Left renal pelvis (tissue), 4 donors: ENCODE measurements around the gene ZNG1F. TPM values are rescaled to one million over a fixed set of nuclear protein-coding genes. Genes with fewer than 3 reads are reported as not detected.
"Not testable (repeated sequence)": the region's sequence is repeated elsewhere in the genome, so short reads cannot be mapped to it uniquely, and the experiment has no call there.

Experiments used
- DNase-seq, 4 donors: peaks; one replicate each; pipeline ENCODE4 v3.0.0-alpha.2; 2013; ENCODE audit warnings: low read depth in 4 of 4, low spot score in 3 of 4
- polyA plus RNA-seq, 4 donors: library from polyadenylated mRNA; unstranded; fragments of 120-200 nt; gene quantifications; one replicate each; pipeline ENCODE4 v1.2.1, GENCODE V29; 2013; ENCODE audit not compliant: insufficient read length in 4 of 4

The ZNG1F gene
- 10 to 100 TPM in 3 of 4 donors, 1 to 10 TPM in 1; 9.3 to 21.2 (median 18.9) TPM for polyA plus RNA-seq

GRCh38 chr9:41189217-41189616 is at the start of gene ZNG1F:
Gene ZNG1F, minus strand, starts transcription at chr9:41189317. Its CDS starts 59 bp downstream, at chr9:41189258.
- DNase-seq = not testable (repeated sequence)

GRCh38 chr9:41237110-41237749 is 48.1 kb upstream of the ZNG1F start:
- not testable (repeated sequence) for DNase-seq

DNA sequence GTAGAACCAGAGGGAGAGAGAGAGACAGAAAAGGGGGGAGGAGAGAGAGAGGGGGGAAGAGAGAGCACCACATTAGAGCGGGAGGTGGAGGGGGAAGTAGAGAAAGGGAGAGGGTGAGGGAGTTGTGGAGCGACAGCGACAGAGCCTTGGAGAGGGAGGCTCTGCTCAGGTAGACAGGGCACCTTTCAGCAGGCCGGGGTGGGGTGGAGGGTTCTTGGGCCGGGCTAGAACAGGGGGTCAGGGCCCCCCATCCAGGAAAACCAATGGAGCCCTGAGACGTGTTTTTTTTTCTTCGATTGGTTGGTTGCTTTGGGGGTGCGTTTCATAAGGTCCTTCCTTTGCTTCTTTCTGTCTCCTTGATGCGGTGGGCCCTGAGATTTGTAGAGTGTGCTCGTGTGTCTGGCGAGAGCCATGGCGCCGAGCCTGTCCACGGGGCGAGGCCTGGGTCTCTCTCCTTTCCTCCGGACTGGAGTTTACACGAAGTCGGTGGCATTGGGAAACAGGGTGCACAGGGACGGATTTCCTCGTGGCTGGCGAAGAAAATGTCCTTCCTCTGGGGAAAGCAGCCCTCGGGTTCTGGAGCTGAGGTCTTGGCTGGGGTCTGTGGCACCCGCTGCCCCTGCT is 47.5 kb upstream of the ZNG1F start:
- DNase-seq = not testable (repeated sequence)

DNA sequence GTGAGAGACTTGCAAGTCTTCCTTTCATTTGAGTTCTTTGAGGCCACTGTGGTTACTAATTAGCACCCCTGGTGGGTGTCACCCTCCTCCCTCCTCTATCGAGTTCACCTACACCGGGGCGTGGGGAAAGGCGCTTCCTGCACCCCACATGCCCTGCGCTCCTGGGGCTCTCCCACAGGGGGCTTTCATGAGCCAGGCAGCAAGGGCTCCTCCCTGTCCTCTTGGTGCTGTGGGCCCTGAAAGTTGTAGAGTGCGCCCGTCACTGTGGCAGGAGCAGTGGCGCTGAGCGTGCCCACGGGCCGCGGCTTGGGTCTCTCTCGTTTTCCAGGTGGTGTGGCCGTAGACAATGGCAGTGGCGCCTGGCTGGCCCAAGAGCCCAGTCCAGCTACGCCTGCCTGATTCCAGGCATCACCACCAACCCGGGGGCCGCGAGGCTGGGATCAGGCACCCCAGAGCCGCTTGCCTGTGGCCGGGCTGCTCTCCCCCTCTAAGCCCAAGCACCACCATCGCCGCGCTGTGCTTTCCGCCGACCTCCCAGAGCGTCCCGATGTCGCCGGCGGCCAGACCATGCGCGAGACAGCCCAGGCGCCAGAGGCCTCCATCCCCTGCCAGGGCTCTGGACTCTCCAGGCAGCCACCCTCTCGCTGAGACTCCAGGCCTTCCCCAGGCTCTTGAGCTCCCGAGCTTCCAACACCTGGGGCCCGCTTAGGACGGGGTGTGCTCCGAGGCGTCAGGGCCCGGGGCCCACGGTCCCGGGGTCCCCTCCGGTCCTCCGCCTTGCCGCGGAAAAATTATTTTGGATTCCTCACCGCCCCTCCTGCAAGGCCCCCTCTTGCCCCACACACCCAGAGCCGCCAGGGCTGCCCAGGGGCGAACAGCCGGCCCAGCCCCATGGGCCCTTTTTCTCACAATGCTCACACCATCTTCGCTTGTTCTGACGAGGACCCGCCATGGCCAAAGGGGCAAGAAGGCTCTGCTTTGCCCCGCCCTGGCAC is 46.0 kb upstream of the ZNG1F start:
- not testable (repeated sequence) for DNase-seq

DNA sequence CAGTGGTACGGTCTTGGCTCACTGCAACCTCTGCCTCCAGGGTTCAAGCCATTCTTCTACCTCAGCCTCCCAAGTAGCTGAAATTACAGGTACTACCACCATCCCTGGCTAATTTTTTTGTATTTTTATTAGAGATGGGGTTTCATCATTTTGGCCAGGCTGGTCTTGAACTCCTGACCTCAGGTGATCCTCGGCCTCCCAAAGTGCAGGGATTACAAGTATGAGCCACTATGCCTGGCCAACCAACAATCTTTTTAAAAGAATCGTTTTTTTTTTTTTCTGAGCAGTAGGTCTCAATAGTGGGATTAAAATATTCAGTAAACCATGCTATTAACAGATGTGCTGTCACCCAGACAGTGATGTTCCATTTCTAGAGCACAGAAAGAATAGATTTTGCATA is 45.1 kb upstream of the ZNG1F start:
- DNase-seq = not testable (repeated sequence)

- not testable (repeated sequence) for DNase-seq
Measured at GRCh38 chr9:41232326-41232725, 43.2 kb upstream of the ZNG1F start.

- not testable (repeated sequence) for DNase-seq
Measured at GRCh38 chr9:41230418-41230817, 41.3 kb upstream of the ZNG1F start.

DNA sequence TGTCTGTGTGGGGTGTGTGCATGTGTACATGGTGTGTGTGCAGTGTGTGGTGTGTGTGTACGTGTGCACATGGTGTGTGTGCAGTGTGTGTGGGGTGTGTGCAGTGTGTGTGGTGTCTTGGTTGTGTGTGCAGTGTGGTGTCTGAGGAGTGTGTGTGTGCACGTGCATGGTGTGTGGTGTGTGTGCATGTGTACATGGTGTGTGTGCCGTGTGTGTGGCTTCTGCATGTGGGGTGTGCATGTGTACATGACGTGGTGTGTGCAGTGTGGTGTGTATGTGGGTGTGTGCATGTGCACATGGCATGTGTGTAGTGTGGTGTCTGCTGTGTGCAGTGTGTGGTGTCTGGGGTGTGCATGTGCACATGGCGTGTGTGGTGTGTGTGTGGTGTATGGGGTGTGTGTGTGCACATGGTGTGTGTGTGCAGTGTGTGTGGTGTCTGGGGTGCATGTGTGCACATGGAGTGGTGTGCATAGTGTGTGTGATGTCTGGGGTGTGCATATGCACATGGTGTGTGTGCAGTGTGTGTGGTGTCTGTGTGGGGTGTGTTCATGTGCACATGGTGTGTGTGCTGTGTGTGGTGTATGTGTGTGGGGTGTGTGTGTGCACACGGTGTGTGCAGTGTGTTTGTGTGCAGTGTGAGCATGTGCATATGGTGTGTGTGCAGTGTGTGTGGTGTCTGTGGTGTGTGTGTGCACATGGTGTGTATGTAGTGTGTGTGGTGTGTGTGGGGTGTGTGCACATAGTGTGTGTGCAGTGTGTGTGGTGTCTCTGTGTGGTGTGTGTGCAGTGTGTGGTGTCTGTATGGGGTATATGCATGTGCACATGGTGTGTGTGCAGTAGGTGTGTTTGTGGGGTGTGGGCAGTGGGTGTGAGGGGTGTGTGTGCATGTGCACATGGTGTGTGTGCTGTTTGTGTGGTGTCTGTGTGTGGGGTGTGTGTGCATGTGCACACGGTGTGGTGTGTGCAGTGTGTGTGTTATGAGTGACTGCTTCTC is 40.6 kb upstream of the ZNG1F start:
- no peak for DNase-seq

GRCh38 chr9:41219831-41220230 is 30.7 kb upstream of the ZNG1F start:
- DNase-seq = not testable (repeated sequence)

GRCh38 chr9:41188439-41188838 is 678 bp downstream of the ZNG1F start:
- not testable (repeated sequence) for DNase-seq

DNA sequence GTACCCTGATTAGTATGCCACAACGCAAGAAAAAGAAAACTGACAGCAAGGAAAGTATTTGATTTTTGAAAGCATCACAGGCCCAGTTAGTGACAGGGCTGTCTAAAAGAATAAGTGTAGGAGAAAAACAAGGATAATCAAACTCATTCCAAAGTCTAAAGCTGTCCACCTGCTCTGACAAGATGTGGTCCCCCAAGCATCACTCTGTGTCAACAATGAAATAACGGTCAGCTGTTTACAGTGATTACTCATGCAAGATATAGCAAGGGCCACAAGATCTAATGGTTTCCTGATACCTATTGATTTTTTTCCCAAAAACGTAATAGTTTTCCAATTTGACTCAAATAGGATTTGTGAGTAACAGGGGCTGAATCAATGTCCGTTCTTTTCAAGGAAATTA is 14.1 kb downstream of the ZNG1F start:
- DNase-seq = not testable (repeated sequence)

DNA sequence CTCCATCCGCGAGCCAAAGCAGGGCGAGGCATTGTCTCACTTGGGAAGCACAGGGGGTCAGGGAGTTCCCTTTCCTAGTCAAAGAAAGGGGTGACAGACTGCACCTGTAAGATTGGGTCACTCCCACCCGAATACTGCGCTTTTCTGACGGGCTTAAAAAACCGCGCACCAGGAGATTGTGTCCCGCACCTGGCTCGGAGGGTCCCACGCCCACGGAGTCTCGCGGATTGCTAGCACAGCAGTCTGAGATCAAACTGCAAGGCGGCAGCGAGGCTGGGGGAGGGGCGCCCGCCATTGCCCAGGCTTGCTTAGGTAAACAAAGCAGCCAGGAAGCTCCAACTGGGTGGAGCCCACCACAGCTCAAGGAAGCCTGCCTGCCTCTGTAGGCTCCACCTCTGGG is 39.0 kb downstream of the ZNG1F start:
- not testable (repeated sequence) for DNase-seq

DNA sequence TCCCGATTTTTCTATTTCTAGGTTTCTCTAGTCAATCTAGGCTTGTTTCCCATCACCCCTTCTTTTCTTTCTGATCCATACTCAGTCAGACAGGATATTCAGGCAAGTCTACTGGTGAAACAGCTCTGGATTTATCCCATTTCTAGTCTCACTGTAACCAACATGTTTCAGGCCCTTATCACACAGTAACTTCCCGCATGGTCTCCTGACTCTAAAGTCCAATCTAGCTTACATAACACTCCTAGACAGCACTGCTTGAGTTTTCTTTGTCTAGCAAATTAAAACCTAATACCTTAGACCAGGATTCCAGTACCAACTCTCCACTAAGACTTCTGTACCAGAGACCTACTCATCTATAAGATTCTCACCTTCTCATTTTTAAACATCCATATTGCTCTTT is 47.2 kb downstream of the ZNG1F start:
- not testable (repeated sequence) for DNase-seq

GRCh38 chr9:41128581-41128980 is 60.5 kb downstream of the ZNG1F start, which contains the start of gene FOXD4L6:
Gene FOXD4L6, minus strand, starts transcription at chr9:41128681. Its CDS starts 298 bp downstream, at chr9:41128383.
- not testable (repeated sequence) for DNase-seq

DNA sequence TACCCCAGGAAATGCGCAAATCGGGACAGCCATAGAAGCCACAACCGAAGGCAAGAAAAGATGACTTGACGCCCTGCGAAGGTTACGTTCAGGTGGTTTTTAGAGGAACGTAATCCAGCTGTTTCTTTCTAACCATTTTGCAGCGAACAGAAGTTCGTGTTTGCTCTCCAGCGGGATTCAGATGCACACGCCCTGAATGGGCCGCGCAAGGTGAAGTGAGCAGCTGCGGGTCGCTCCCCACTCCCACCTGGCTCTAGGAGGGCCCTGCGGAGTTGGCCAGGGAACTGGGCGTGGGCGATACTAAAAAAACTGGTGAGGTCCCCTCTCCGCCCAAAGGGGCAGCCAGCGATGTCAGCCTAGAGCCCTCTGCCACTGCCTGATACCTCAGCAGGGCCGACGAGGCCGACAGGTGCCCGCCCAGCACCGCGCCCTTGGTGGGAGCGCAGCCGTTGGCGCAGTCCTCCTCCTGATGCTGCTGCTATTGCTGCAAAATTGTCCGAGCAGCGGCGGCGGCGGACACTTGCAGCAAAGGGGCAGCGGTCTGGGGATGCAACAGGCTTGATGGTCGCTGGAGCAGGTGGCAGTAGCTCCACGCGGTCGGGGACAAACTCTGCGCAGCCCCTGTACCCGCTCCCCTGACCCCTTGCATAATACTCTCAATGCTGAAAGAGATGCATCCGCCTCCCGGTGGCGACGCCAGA is 62.2 kb downstream of the ZNG1F start:
- DNase-seq = not testable (repeated sequence)

DNA sequence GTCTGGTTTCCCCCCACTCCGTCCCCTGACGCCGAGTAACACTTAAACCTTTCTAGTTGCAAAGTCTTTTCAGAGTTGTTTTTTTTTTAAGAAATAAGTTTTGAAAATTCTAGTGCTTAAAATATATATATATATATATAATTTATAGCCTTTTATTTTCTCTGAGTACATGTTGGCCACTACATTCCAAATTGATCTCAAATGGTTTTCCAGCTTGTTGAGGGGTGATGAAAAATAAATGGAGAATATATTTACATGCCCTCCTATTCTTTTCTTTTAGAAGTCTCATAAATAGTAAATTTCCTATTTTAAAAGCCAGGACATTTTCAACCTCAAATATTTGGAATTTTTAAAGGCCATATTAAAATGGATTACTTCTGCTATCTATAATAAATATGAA is 63.2 kb downstream of the ZNG1F start:
- DNase-seq = not testable (repeated sequence)

DNA sequence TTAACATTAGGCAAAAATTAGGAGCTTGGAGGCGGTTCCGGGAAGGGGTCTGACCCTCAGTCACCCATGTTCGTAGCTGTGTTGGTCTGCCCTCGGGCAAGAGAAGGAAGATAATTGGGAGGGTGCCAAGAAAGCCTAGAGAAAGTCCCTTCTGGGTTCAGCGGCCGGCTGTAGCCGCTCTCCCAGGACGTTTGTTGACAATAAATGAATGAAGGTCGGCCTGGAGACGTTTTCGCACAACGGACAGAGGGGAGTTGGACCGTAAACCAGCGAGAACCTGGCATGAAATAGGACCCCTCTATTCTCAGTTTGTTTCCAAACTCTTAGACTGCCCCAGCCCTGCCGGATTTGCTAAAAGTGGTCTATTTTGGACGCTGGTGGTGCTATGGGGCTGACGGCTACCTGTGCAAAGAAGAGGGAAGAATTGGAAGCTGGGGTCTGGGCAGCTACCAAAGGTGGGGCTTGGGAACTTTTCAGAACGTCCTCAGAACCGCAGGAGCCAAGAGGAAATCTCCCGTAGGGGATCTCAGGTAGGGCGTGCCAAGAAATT is 63.9 kb downstream of the ZNG1F start:
- not testable (repeated sequence) for DNase-seq

DNA sequence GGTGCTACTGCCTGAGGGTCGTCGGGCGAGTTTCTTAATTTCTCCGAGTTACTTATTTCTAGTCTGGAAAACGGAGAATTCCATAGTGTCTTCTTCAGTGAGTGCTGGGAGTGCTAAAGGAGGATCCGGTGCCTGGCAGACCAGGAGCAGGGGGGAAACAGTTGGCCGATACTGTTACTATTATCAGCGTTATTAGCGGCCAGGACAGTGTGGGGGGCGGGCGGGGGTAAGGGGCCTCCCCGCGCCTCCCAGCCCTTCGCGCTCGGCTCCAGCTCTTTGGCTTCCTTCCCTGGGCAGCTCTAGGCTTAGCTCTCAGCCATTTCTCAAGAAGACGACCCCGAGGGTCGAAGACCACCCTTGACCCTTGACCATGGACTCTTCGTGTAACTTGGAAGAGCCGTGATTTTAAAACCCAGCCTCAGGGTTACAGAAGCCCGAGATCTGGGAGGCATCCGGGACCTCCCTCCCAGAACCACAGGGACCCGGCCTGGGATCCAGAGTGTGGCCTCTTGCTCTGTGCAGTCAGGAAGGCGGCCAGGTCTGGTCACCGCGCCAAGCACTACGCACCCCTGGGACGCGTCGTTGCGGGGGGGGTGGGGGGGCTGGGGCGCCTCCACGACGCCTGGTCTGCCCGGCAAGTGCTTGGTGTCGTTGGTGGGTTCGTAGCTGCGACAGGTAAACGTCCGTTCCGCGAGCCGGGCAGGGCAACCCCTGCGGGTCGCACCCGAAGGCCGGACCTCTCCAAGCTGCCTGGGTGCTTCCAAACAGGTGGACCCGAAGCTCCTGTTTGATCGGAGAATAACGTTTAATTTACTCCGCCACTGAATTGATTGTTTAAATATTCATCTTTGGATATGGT is 64.6 kb downstream of the ZNG1F start:
- DNase-seq = not testable (repeated sequence)
